ENCODE data around the gene ZBTB7C.

ZBTB7C gene

DNA sequence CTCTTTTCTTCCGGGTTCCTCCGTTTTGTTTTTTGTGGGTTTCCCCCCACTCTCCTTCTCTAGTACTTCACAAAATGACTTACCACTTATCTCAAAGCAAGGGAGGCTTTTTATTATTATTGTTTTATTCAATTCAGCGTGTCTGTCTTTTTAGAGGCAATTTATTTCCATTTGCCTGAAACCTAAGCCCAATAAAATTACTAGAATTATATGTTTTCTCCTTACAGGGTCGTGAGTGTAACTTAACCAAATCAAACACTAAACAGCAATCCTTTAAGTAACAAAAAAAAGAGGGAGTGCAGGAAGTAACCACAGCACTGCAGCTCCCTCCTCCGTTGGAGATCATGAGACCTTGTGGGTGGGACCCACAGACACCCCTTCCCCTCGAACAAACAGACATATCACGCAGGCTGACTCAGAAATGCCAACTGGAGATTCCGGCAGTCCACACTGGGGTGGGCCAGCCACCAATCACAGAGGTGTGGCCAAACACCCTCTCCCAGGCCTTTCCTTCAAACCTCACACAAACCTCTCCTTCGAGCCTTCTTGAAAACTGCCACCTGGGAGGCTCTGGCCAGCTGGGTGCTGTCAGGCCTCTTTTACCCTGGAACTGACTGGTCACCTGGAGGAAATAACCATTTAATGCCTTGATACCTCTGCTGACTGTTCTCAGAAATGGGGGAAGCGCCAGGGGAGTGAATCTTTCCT, 271.7 kb downstream of the ZBTB7C start:
- no peaks in the 10 kb centered on the region for H3K9me3 ChIP-seq (ENCODE audit: low read length)
- no peak overlapping the region for H3K27ac ChIP-seq (ENCODE audit: low read depth, low read length)
- H3K9ac ChIP-seq (ENCODE audit: low read length): no peak overlapping the region
- peaks cover 0 to 32% of the 10 kb centered on the region in 2 donors for H3K27me3 ChIP-seq (ENCODE audit: control insufficient read depth in 1 of 2, insufficient read depth in 2 of 2, low read length in 2 of 2)
- H3K36me3 ChIP-seq (ENCODE audit: insufficient read depth, low read length): no peaks in the 10 kb centered on the region
- peaks cover 12% of the 10 kb centered on the region for H3K4me1 ChIP-seq (ENCODE audit: insufficient read depth, low read length)
- H3K4me3 ChIP-seq (ENCODE audit: low read depth in 1 of 2, low read length in 2 of 2): peak overlapping the region in 1 of 2 donors; percentile 70

DNA sequence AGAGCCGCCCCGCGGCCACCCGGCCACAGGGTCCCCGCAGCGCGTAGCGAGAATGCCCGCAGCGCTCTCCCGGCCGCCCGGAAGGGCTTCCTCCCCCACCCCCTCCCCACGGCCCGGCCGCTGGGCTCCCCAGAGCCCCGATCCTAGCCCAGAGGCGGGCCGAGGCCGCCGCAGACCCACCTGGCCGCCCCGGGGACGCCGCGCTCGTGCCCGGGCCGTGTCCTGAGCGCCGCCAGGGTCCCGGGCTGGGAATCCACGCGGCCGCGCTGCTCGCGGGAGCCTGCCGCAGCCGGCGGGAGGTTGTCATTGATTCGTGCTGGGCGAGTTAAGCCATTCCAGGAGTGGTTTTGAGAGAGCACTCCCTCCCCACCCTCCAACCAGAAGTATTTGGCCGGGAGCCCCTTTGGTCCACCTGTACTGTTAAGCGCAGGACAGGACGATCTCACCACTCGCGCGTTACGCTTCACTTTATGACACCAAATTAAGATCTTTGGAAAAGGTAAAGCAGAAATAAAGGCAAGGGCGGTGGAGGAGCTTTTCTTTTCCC, 272.3 kb downstream of the ZBTB7C start:
- Histone ChIP-seq H3K4me3 (ENCODE audit: low read depth in 1 of 2, low read length in 2 of 2) (peak overlapping the region; percentile 64 to 70), H3K9me3 (ENCODE audit: low read length) (no peaks in the 10 kb centered on the region), H3K9ac (ENCODE audit: low read length) (no peak overlapping the region), H3K27me3 (ENCODE audit: control insufficient read depth in 1 of 2, insufficient read depth in 2 of 2, low read length in 2 of 2) (peaks cover 0 to 32% of the 10 kb centered on the region in 2 donors), H3K27ac (ENCODE audit: low read depth, low read length) (no peak overlapping the region), H3K4me1 (ENCODE audit: insufficient read depth, low read length) (peaks cover 12% of the 10 kb centered on the region), H3K36me3 (ENCODE audit: insufficient read depth, low read length) (no peaks in the 10 kb centered on the region)

DNA sequence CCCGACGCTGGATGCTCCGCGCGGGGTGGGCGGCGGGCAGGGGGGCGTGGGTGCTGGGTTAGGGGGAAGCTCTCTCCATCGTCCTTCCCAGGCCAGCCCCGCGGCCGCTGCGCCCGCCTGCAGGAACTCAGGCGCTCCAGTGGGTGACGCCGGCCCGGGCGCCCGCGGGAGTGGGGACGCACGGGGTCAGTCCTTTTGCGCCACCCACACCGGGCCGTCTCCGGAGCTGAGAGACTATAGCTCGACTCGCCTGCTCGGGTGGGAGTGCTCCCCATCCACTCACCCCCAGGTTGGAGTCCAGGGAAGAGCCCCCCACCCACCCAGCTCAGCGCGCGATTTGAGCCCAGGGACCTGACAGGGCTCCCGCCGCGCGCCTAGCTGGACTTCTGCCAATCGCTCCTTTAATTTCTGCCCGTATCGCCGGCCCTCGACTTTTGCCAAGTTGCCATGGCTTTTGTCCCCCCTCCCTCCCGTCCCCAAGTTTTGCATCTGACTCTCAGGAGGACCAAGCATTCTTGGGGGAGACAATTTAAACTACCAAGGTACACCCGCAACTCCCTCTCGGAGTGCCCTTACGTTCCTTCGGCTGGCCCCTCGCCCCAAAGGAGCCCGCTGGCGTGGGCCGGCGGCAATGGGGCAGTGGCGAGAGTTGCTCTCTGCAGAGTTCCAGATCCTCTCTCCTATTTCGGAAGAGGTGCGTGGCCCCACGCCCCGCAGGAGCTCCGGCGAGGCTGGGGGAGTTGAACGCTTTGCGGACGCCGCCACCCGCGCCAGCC, 272.9 kb downstream of the ZBTB7C start:
- H3K4me1 ChIP-seq (ENCODE audit: insufficient read depth, low read length): peaks cover 12% of the 10 kb centered on the region
- H3K27ac ChIP-seq (ENCODE audit: low read depth, low read length): no peak overlapping the region
- H3K4me3 ChIP-seq (ENCODE audit: low read depth in 1 of 2, low read length in 2 of 2): peak overlapping the region; percentile 64 to 70
- H3K27me3 ChIP-seq (ENCODE audit: control insufficient read depth in 1 of 2, insufficient read depth in 2 of 2, low read length in 2 of 2): peaks cover 0 to 32% of the 10 kb centered on the region in 2 donors
- no peaks in the 10 kb centered on the region for H3K9me3 ChIP-seq (ENCODE audit: low read length)
- H3K36me3 ChIP-seq (ENCODE audit: insufficient read depth, low read length): no peaks in the 10 kb centered on the region
- no peak overlapping the region for H3K9ac ChIP-seq (ENCODE audit: low read length)

DNA sequence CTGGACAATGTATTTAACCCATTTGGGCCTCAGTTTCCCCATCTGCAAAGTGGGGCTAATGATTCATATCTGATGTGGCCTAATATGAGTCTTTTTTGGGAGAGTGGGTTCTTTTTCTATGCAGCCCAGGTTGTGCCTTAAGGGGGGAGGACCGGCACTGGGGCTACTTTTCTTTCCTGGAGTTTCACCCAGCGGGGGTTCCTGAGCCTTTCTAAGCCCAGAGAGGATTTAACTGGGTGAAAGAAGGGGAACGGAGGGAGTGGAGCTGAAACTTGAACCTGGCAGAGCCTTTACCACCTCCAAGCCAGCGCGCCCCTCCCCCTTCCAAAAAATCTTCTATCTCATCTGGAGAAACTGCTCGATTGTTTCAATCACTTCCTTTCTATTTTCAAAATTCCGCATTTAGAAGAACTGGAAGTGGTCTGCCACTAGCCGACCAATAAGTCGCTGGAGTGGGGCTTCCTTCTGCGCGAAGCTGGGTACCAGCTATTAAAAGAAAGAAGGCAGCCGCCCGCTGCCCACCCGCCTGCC, 273.7 kb downstream of the ZBTB7C start:
- peaks cover 12% of the 10 kb centered on the region for H3K4me1 ChIP-seq (ENCODE audit: insufficient read depth, low read length)
- H3K9me3 ChIP-seq (ENCODE audit: low read length): no peaks in the 10 kb centered on the region
- no peaks in the 10 kb centered on the region for H3K36me3 ChIP-seq (ENCODE audit: insufficient read depth, low read length)
- H3K4me3 ChIP-seq (ENCODE audit: low read depth in 1 of 2, low read length in 2 of 2): peak overlapping the region; percentile 64 to 70
- peaks cover 0 to 32% of the 10 kb centered on the region in 2 donors for H3K27me3 ChIP-seq (ENCODE audit: control insufficient read depth in 1 of 2, insufficient read depth in 2 of 2, low read length in 2 of 2)
- no peak overlapping the region for H3K9ac ChIP-seq (ENCODE audit: low read length)
- no peak overlapping the region for H3K27ac ChIP-seq (ENCODE audit: low read depth, low read length)

DNA sequence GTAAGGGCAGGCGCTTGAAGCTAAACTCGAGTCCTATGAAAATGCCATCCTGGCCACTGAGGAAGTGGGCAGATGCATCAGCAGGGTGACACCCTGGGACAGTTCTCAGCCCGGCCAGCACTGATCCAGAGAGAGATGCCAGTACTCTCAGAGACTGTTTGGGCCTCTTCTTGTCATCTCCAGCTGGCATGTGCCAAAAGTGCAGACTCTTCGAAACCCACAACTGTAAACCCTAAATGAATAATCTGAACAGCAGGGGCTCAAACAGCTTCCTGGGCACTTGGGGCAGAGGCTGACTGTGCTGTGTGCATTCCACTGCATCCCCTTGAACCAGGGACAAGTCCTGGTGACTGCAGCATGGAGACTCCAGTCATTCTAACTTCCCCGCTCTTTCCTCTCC, 274.6 kb downstream of the ZBTB7C start:
- Histone ChIP-seq H3K9me3 (ENCODE audit: low read length) (no peaks in the 10 kb centered on the region), H3K27ac (ENCODE audit: low read depth, low read length) (no peak overlapping the region), H3K27me3 (ENCODE audit: control insufficient read depth in 1 of 2, insufficient read depth in 2 of 2, low read length in 2 of 2) (peaks cover 0 to 32% of the 10 kb centered on the region in 2 donors), H3K36me3 (ENCODE audit: insufficient read depth, low read length) (no peaks in the 10 kb centered on the region), H3K4me1 (ENCODE audit: insufficient read depth, low read length) (peaks cover 14% of the 10 kb centered on the region), H3K9ac (ENCODE audit: low read length) (no peak overlapping the region), H3K4me3 (ENCODE audit: low read depth in 1 of 2, low read length in 2 of 2) (no peak overlapping the region)

DNA sequence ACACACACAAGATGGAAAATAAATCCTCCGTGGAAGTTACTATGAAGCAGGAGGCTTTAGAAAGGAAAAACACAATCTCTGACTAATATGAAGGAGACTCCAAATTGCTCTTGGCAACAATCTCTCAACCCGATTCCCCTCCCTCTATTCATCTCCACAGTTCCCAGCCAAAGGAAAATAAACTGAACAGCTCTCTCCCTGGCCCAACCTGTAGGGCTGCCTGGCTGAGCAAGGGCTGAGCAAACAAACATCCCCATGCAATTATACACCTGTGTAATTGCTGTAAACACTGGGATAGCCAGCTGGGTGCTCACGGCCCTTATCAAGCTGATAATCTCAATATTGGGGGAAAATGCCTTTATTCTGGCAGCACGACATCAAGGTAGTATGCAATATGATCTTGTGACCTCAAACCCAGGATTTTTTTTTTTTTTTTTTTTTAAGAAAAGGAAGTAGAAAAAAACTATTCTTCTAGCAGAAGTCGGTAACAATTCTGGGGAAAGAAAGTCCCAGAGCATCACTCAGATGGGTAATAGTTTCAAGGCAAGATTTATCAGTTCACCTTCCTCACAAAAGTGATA, 275.4 kb downstream of the ZBTB7C start:
- H3K4me1 ChIP-seq (ENCODE audit: insufficient read depth, low read length): peaks cover 15% of the 10 kb centered on the region
- no peaks in the 10 kb centered on the region for H3K9me3 ChIP-seq (ENCODE audit: low read length)
- H3K9ac ChIP-seq (ENCODE audit: low read length): no peak overlapping the region
- peaks cover 0 to 30% of the 10 kb centered on the region in 2 donors for H3K27me3 ChIP-seq (ENCODE audit: control insufficient read depth in 1 of 2, insufficient read depth in 2 of 2, low read length in 2 of 2)
- H3K4me3 ChIP-seq (ENCODE audit: low read depth in 1 of 2, low read length in 2 of 2): no peak overlapping the region
- H3K36me3 ChIP-seq (ENCODE audit: insufficient read depth, low read length): no peaks in the 10 kb centered on the region
- H3K27ac ChIP-seq (ENCODE audit: low read depth, low read length): no peak overlapping the region

DNA sequence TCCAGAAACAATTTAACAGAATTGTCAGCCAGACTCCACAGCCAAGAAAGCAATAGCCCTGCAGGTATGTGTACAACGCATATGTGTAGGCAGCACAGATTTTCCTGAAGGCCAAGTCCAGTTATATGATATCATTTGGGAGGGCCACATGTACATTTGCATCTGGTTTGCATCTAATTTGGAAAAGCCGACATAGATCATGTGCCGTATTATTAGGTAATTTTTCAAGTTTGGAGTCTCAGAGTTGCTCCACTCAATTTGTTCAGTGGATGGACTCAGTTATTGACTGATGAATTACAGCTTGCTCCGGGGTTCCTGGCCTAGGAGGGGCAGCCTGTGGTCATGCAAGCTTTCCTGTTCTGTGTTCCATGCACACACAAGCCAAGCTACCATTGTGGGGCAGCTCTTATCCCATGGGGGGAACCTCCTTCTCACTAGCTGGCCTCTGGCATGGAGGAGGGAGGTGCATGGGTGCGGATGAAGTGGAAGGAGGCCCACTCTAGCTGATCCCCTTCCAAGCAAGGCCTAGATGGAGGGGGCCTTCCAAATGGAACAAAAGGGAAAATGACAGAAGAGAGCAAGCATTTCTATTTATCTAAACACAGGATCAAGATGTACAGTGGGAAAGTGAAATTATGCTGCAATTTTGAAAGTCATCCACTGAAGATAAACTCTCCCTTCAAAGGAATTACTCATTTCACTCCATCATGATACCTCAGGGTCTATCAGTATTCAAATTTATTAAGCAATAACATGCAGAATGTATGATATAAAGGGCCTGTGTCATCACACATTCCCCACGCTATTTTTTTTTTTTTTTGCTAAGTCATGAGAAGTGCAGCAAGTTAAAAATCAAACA, 276.2 kb downstream of the ZBTB7C start:
- Histone ChIP-seq H3K27ac (ENCODE audit: low read depth, low read length) (no peak overlapping the region), H3K4me3 (ENCODE audit: low read depth in 1 of 2, low read length in 2 of 2) (no peak overlapping the region), H3K4me1 (ENCODE audit: insufficient read depth, low read length) (peaks cover 15% of the 10 kb centered on the region)

DNA sequence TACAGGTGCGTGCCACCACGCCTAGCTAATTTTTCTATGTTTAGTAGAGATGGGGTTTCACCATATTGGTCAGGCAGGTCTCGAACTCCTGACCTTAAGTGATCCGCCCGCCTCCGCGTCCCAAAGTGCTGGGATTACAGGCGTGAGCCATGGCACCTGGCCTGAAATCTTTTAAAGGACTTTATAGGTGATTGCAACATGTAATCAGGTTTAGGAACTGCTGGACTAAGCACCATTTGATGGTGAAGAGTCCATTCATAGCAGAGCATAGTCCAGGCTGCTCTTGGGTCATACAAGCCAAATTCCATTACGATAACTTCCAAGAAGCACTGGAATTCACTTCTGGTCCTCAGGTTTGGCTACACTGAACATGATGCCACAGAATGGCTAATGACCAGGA, 278.1 kb downstream of the ZBTB7C start:
- Histone ChIP-seq H3K36me3 (ENCODE audit: insufficient read depth, low read length) (no peaks in the 10 kb centered on the region), H3K4me3 (ENCODE audit: low read depth in 1 of 2, low read length in 2 of 2) (no peak overlapping the region), H3K27me3 (ENCODE audit: control insufficient read depth in 1 of 2, insufficient read depth in 2 of 2, low read length in 2 of 2) (peaks cover 0 to 7% of the 10 kb centered on the region in 2 donors), H3K27ac (ENCODE audit: low read depth, low read length) (no peak overlapping the region), H3K9ac (ENCODE audit: low read length) (no peak overlapping the region), H3K4me1 (ENCODE audit: insufficient read depth, low read length) (peaks cover 15% of the 10 kb centered on the region), H3K9me3 (ENCODE audit: low read length) (no peaks in the 10 kb centered on the region)

More for the DNA sequence above, 276.2 kb downstream of the ZBTB7C start:
- Histone ChIP-seq H3K36me3 (ENCODE audit: insufficient read depth, low read length) (no peaks in the 10 kb centered on the region), H3K27me3 (ENCODE audit: control insufficient read depth in 1 of 2, insufficient read depth in 2 of 2, low read length in 2 of 2) (peaks cover 0 to 27% of the 10 kb centered on the region in 2 donors), H3K9me3 (ENCODE audit: low read length) (no peaks in the 10 kb centered on the region), H3K9ac (ENCODE audit: low read length) (no peak overlapping the region)

DNA sequence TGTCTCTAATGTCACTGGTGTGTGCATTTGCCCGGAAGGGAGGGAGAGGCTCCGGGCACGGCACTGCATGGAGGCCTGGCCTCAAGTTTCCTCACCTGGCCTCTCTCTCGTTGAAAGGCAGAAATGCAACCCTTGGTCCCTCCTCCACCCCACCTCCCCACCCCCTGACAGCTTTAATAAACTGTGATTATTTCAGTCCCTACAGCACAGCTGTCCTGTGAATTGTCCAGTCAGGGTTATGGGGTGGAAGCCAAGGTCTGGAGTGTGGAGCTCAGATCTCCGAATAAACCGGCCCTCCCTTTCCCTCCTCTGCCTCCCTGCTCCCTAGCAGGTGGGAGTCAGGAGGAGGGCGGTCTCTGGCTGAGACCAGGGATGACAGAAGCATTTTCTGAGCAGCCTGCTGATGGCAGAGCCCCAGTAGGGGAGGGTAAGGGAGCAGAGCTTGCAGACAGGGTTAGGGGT, 279.5 kb downstream of the ZBTB7C start:
- Histone ChIP-seq H3K4me3 (ENCODE audit: low read depth in 1 of 2, low read length in 2 of 2) (no peak overlapping the region), H3K36me3 (ENCODE audit: insufficient read depth, low read length) (no peaks in the 10 kb centered on the region), H3K4me1 (ENCODE audit: insufficient read depth, low read length) (peaks cover 9% of the 10 kb centered on the region), H3K27ac (ENCODE audit: low read depth, low read length) (no peak overlapping the region), H3K9me3 (ENCODE audit: low read length) (no peaks in the 10 kb centered on the region), H3K9ac (ENCODE audit: low read length) (no peak overlapping the region), H3K27me3 (ENCODE audit: control insufficient read depth in 1 of 2, insufficient read depth in 2 of 2, low read length in 2 of 2) (no peaks in the 10 kb centered on the region)

DNA sequence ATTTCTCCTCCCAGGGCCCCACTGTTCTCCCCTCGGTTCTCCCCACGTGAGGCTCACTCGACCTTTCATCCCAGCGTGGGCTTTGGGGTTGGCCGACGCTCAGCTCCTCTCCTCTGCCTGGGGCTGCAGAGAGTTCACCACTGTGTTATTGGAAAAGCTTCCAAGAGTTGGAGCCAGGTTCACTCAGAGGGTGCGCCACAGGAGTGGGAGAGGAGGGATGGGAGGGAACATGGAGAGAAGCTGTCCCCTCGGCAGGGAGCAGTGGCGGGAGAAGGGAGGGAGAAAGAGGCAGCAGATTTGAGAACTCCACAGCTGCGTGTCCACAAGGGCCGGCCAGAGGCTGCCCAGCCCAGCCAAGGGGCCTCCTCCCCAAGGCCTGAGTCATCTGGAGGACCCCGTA, 281.6 kb downstream of the ZBTB7C start:
- Histone ChIP-seq H3K4me3 (ENCODE audit: low read depth in 1 of 2, low read length in 2 of 2) (no peak overlapping the region), H3K27me3 (ENCODE audit: control insufficient read depth in 1 of 2, insufficient read depth in 2 of 2, low read length in 2 of 2) (no peaks in the 10 kb centered on the region), H3K4me1 (ENCODE audit: insufficient read depth, low read length) (peaks cover 3% of the 10 kb centered on the region), H3K27ac (ENCODE audit: low read depth, low read length) (no peak overlapping the region), H3K9me3 (ENCODE audit: low read length) (no peaks in the 10 kb centered on the region), H3K36me3 (ENCODE audit: insufficient read depth, low read length) (no peaks in the 10 kb centered on the region), H3K9ac (ENCODE audit: low read length) (no peak overlapping the region)
